ENCODE results near the gene SKA1.

- TF ChIP-seq HMGN3 (IDR thresholded peaks at IDR 0.05; ENCODE audit: borderline replicate concordance, extremely low read depth, insufficient read length, low read depth, low read length) (no peak), BHLHE40 (IDR thresholded peaks at IDR 0.05; ENCODE audit: low read length) (no peak)
Observed at GRCh38 chr18:50398947-50399346, 24.1 kb downstream of the SKA1 start.
